Activated CD4-positive, alpha-beta memory T cell treated with anti-CD3 and anti-CD28 coated beads for 36 hours (primary cell): Measurements from ENCODE around the gene GPX8. TPM values are rescaled to one million over a fixed set of nuclear protein-coding genes. Genes with fewer than 3 reads are reported as not detected.

ENCODE experiments used
- CTCF ChIA-PET: fragments of 350-600 bp; sonication (Branson Sonifier 250); formaldehyde crosslinking; loops from one replicate; lab custom pipeline; 2021; ENCODE audit warnings: antibody characterized with exemption, inconsistent platforms; lab: Charles Lee
- POLR2A ChIA-PET: fragments of 350-600 bp; sonication (Branson Sonifier 250); formaldehyde crosslinking; loops from one replicate; lab custom pipeline; 2021; ENCODE audit warnings: antibody characterized with exemption; lab: Charles Lee
- DNase-seq: peaks from one replicate; pipeline ENCODE4 v3.0.0-alpha.2; 2020
- H3K27ac Mint-ChIP-seq: one replicate; pipeline ENCODE4 v1.8.0; 2021; ENCODE audit warnings: mixed read lengths
- H3K27me3 Mint-ChIP-seq: one replicate; pipeline ENCODE4 v1.8.0; 2021; ENCODE audit warnings: mixed read lengths
- H3K36me3 Mint-ChIP-seq: one replicate; pipeline ENCODE4 v1.8.0; 2021; ENCODE audit warnings: mixed read lengths
- H3K4me1 Mint-ChIP-seq: one replicate; pipeline ENCODE4 v1.8.0; 2021; ENCODE audit warnings: low read depth, mixed read lengths
- H3K4me3 Mint-ChIP-seq: one replicate; pipeline ENCODE4 v1.8.0; 2021; ENCODE audit warnings: mild to moderate bottlenecking, mixed read lengths
- H3K9me3 Mint-ChIP-seq: one replicate; pipeline ENCODE4 v1.8.0; 2021; ENCODE audit warnings: mixed read lengths
- intact Hi-C: fragments of 100-400 bp; cut with micrococcal nuclease; formaldehyde crosslinking; loops from one replicate; pipeline ENCODE4 v1.15.1; 2023
- total RNA-seq, 2 experiments: library from RNA; stranded (reverse); gene quantifications; one replicate each; pipeline ENCODE4 v1.2.3, GENCODE V29; 2021

GPX8 gene, protein sequence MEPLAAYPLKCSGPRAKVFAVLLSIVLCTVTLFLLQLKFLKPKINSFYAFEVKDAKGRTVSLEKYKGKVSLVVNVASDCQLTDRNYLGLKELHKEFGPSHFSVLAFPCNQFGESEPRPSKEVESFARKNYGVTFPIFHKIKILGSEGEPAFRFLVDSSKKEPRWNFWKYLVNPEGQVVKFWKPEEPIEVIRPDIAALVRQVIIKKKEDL
- total RNA-seq = not detected

- no peak within 1 kb of the TSS for H3K27ac Mint-ChIP-seq
- no peak for DNase-seq
- intact Hi-C loops = loop anchor here (1.0 kb wide), 1 partner anchor 254 kb away; no protein-coding TSS in a partner anchor
- H3K4me3 Mint-ChIP-seq = no peak within 1 kb of the TSS
- ChIA-PET POLR2A (no interaction called here), CTCF (interaction anchor here (0.7 to 2.7 kb wide), 30 partner anchors 10 to 642 kb away, joined by 3 to 103 read pairs (median 3); partner anchors contain the start of gene SNX18)
- H3K36me3 Mint-ChIP-seq = no peaks in the 10 kb centered on the region
- peaks cover 16% of the 10 kb centered on the region for H3K27me3 Mint-ChIP-seq
- H3K9me3 Mint-ChIP-seq = no peaks in the 10 kb centered on the region
- no peaks in the 10 kb centered on the region for H3K4me1 Mint-ChIP-seq
These were observed at the start of gene GPX8 for GRCh38 chr5:55159763-55160492. Gene GPX8, plus strand, starts transcription at chr5:55160171. Its CDS starts 22 bp downstream, at chr5:55160193.

- Mint-ChIP-seq H3K4me3 (no peak overlapping the region), H3K27me3 (no peaks in the 10 kb centered on the region), H3K9me3 (no peaks in the 10 kb centered on the region), H3K27ac (no peak overlapping the region), H3K36me3 (peaks cover 2% of the 10 kb centered on the region), H3K4me1 (peaks cover 23% of the 10 kb centered on the region)
- ChIA-PET POLR2A (no interaction called here), CTCF (no interaction called here)
- no peak for DNase-seq
- intact Hi-C loops = no loop called here
These were observed 49.8 kb upstream of the GPX8 start for GRCh38 chr5:55110217-55110616.

DNA sequence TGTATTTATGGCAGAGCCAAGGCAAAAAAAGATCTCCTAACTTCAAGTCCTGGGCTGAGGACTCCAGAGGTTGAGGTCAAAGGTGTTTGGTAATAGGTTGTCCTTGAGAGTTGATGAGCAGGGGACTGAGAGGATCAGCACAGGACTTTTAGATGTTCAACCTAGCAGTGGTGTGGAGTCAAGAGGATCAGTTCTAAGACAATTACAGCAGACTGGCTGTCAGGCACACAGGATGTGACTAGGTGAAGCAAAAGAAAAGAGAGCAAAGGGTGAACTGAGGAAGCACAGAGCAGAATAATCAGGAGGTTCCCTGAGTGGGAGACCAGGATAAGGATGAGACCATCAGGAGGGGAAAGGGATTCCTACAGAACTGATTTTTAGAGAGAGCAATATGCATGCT is 46.6 kb upstream of the GPX8 start:
- Mint-ChIP-seq H3K4me1 (peaks cover 17% of the 10 kb centered on the region), H3K9me3 (no peaks in the 10 kb centered on the region), H3K36me3 (peaks cover 2% of the 10 kb centered on the region), H3K4me3 (no peak overlapping the region), H3K27me3 (no peaks in the 10 kb centered on the region), H3K27ac (no peak overlapping the region)
- intact Hi-C loops = no loop called here
- CTCF ChIA-PET = no interaction called here
- POLR2A ChIA-PET = no interaction called here
- DNase-seq = no peak

- Mint-ChIP-seq H3K9me3 (no peaks in the 10 kb centered on the region), H3K4me3 (no peak overlapping the region), H3K36me3 (no peaks in the 10 kb centered on the region), H3K27me3 (no peaks in the 10 kb centered on the region), H3K4me1 (peaks cover 17% of the 10 kb centered on the region), H3K27ac (no peak overlapping the region)
- intact Hi-C loops = no loop called here
- ChIA-PET POLR2A (no interaction called here), CTCF (interaction anchor here (0.7 kb wide), 1 partner anchor 9 kb away, joined by 3 read pairs; no protein-coding TSS in a partner anchor)
- no peak for DNase-seq
These were observed 45.9 kb upstream of the GPX8 start for GRCh38 chr5:55114061-55114460.

DNA sequence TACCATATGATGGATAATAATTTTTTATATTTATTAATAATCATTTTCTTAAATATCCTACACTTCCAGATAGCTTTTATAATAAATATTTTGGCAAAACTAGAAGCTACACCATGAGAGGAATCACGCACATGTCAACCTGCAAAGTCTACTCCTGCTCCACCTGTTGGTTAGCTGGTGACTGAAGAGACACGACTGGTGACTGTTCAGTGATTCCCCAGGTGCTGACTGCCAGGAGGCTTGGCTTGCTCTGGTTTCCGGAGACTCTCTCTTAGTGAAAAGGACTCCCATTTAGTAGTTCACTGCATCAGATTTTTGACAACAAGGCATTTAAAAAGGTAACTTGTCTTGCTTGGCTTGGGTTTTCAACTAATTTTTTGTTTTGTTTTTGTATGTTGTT is 36.6 kb upstream of the GPX8 start:
- Mint-ChIP-seq H3K4me3 (no peak overlapping the region), H3K27ac (no peak overlapping the region), H3K27me3 (no peaks in the 10 kb centered on the region), H3K4me1 (no peaks in the 10 kb centered on the region), H3K9me3 (no peaks in the 10 kb centered on the region), H3K36me3 (no peaks in the 10 kb centered on the region)
- no peak for DNase-seq
- ChIA-PET CTCF (interaction anchor here (1.8 kb wide), 1 partner anchor 179 kb away, joined by 6 read pairs; no protein-coding TSS in a partner anchor), POLR2A (no interaction called here)
- intact Hi-C loops = no loop called here

DNA sequence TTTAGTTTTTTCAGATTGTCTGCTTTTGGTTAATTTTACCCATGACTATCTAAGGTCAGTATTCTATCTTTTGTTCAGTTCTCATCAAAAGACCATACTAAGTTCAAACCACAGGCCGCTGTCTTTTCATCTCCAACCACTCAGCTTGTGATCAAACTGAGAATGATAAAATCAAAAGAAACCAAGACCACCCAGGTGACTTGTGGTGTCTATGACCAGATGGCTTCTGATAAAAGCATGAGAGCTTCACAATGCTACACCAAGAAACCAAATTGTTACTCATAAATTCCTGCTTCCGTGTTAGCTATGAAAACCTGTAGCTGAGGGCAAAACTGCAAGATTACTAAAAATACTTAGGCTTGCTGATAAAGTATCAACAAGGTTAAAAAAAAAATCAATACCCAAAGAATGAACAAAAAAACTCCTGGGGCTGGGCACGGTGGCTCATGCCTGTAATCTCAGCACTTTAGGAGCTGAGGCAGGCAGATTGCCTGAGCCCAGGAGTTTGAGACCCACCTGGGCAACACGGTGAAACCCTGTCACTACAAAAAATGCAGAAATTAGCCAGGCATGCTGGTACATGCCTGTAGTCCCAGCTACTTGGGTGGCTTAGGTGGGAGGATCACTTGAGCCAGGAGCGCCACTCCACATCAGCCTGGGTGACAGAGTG is 25.8 kb upstream of the GPX8 start:
- peaks cover 8% of the 10 kb centered on the region for H3K4me1 Mint-ChIP-seq
- no peak overlapping the region for H3K4me3 Mint-ChIP-seq
- DNase-seq = peak; percentile 16
- peaks cover 8% of the 10 kb centered on the region for H3K36me3 Mint-ChIP-seq
- CTCF ChIA-PET = interaction anchor here (1.1 to 4.5 kb wide), 2 partner anchors 13 to 190 kb away, joined by 3 to 24 read pairs; no protein-coding TSS in a partner anchor
- H3K27ac Mint-ChIP-seq = no peak overlapping the region
- H3K9me3 Mint-ChIP-seq = peaks cover 17% of the 10 kb centered on the region
- intact Hi-C loops = loop anchor here (1.0 kb wide), 1 partner anchor 97 kb away; no protein-coding TSS in a partner anchor
- H3K27me3 Mint-ChIP-seq = peaks cover 6% of the 10 kb centered on the region
- POLR2A ChIA-PET = interaction anchor here (1.1 kb wide), 1 partner anchor 96 kb away, joined by 7 read pairs; no protein-coding TSS in a partner anchor

DNA sequence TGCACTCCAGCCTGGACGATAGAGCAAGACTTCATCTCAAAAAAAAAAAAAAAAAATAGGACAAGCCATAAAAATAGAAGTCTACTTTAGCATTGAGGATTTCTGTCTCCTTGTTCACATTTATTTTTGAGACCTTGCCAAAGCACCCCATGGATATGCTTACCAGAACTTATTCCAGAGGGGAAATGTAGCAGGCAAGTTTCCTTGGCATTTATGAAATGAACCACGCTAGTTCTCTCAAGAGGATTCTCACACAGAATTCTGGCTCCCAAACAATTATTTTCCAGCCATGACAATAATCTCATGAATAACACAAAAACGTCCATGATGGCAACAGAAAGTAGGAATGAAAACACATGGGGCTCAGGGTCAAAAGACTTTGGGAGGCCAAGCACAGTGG is 23.4 kb upstream of the GPX8 start:
- intact Hi-C loops = no loop called here
- H3K9me3 Mint-ChIP-seq = peaks cover under 1% of the 10 kb centered on the region
- no peaks in the 10 kb centered on the region for H3K36me3 Mint-ChIP-seq
- no peak overlapping the region for H3K27ac Mint-ChIP-seq
- peaks cover 16% of the 10 kb centered on the region for H3K4me1 Mint-ChIP-seq
- H3K27me3 Mint-ChIP-seq = peaks cover 6% of the 10 kb centered on the region
- H3K4me3 Mint-ChIP-seq = no peak overlapping the region
- ChIA-PET CTCF (interaction anchor here (6.1 kb wide), 1 partner anchor 192 kb away, joined by 42 read pairs; no protein-coding TSS in a partner anchor), POLR2A (no interaction called here)
- no peak for DNase-seq

DNA sequence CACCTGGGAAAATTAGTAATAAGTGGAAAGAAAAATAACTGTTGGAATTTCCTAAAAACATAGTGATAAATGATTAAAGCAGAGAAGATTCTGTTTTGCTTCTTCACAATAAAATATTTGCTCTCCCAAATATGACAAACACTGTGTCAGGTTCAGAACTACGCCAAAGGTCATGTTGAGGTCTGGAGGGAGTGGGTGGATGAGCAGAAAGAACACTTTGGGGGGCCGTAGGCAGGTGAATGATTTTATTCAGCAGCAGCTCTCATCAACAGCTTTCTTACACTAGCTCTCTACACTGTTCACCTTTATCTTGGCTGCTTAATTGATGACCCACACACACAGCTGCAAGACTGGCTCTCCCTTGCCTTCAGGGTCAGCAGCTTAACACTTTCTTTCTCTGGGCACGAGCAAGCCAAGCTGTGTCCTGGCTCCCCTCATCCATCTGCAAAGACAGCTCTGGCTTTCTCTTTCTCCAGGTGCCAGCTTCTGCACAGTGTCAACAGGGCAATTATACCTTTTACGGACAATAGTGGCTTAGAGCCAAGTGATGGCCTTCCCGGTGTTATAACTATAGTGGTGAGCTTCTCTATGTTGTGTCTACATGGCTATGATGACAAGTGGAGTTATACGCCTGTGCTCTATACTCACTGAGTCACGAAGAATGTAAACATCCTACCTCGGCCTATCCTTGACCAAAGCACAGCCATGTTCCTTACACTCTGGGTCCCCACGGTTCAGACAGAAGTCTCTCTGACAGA is 18.9 kb upstream of the GPX8 start:
- CTCF ChIA-PET = interaction anchor here (0.6 to 9.2 kb wide), 7 partner anchors 18 to 235 kb away, joined by 3 to 147 read pairs (median 3); partner anchors contain the start of genes GPX8 and GZMK
- Mint-ChIP-seq H3K36me3 (no peaks in the 10 kb centered on the region), H3K27me3 (peaks cover 3% of the 10 kb centered on the region), H3K9me3 (no peaks in the 10 kb centered on the region), H3K4me3 (no peak overlapping the region), H3K4me1 (peaks cover 16% of the 10 kb centered on the region), H3K27ac (no peak overlapping the region)
- POLR2A ChIA-PET = no interaction called here
- intact Hi-C loops = loop anchor here (2.0 to 5.0 kb wide), 2 partner anchors 36 to 69 kb away; no protein-coding TSS in a partner anchor
- no peak for DNase-seq

GRCh38 chr5:55141945-55142690 is 17.9 kb upstream of the GPX8 start:
- peak; percentile 24 for DNase-seq
- peaks cover 21% of the 10 kb centered on the region for H3K4me1 Mint-ChIP-seq
- POLR2A ChIA-PET = interaction anchor here (0.8 kb wide), 1 partner anchor 105 kb away, joined by 3 read pairs; no protein-coding TSS in a partner anchor

GRCh38 chr5:55143624-55144023 is 16.3 kb upstream of the GPX8 start:
- Mint-ChIP-seq H3K4me3 (no peak overlapping the region), H3K9me3 (no peaks in the 10 kb centered on the region), H3K27ac (no peak overlapping the region), H3K4me1 (peaks cover 21% of the 10 kb centered on the region), H3K36me3 (no peaks in the 10 kb centered on the region), H3K27me3 (no peaks in the 10 kb centered on the region)
- ChIA-PET CTCF (interaction anchor here (1.1 to 9.2 kb wide), 3 partner anchors 16 to 238 kb away, joined by 3 to 147 read pairs (median 96); partner anchors contain the start of gene GPX8), POLR2A (no interaction called here)
- intact Hi-C loops = loop anchor here (5.0 kb wide), 1 partner anchor 71 kb away; no protein-coding TSS in a partner anchor
- no peak for DNase-seq

More at GRCh38 chr5:55141945-55142690, 17.9 kb upstream of the GPX8 start:
- H3K27ac Mint-ChIP-seq = no peak overlapping the region
- no peaks in the 10 kb centered on the region for H3K36me3 Mint-ChIP-seq
- H3K9me3 Mint-ChIP-seq = no peaks in the 10 kb centered on the region
- CTCF ChIA-PET = interaction anchor here (0.6 to 9.2 kb wide), 7 partner anchors 105 to 236 kb away, joined by 3 to 147 read pairs (median 4); no protein-coding TSS in a partner anchor
- intact Hi-C loops = loop anchor here (2.0 to 5.0 kb wide), 2 partner anchors 37 to 70 kb away; no protein-coding TSS in a partner anchor
- peaks cover 3% of the 10 kb centered on the region for H3K27me3 Mint-ChIP-seq
- no peak overlapping the region for H3K4me3 Mint-ChIP-seq
